Measurements from ENCODE around the gene EGLN3.

EGLN3 gene

DNA sequence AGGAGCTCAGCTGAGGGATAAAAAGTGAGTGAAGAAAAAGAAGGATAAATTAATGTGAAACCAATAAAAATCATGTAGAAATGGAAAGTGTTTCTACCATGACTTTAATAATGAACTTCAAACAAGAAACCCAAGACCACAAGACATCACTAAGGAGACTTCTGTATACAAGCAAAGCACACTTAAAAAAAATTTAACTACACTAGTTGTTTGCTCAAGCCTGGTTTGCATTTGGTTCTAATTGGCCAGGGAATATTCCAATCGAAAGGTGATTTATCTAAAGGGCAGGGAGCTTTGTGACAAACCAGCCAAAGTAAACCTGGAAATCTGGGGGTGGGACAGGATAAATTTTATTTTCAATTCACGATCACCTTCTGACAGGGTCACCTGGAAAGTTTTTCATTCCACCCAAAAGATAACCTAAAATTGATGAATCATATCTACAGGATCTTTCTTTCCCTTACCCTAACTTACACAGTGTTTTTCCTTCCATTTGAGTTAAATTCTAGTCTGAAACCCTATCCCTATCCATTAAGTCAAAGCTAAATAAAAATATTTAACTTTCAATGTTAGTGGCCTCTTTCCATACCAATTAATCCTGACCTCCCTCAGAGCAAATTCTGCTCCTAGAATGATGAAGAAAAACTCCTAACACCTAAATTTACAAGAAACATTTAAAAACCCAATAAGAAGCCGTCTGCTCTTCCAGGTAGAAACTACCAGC is 2.6 kb downstream of the EGLN3 start:
- Histone ChIP-seq H3K36me3 (ENCODE audit: insufficient read depth, low read length) (no peaks in the 10 kb centered on the region), H3K4me2 (ENCODE audit: low read depth, low read length, poor library complexity, severe bottlenecking) (no peak overlapping the region), H3K79me2 (ENCODE audit: insufficient read depth, low read length) (no peaks in the 10 kb centered on the region)

DNA sequence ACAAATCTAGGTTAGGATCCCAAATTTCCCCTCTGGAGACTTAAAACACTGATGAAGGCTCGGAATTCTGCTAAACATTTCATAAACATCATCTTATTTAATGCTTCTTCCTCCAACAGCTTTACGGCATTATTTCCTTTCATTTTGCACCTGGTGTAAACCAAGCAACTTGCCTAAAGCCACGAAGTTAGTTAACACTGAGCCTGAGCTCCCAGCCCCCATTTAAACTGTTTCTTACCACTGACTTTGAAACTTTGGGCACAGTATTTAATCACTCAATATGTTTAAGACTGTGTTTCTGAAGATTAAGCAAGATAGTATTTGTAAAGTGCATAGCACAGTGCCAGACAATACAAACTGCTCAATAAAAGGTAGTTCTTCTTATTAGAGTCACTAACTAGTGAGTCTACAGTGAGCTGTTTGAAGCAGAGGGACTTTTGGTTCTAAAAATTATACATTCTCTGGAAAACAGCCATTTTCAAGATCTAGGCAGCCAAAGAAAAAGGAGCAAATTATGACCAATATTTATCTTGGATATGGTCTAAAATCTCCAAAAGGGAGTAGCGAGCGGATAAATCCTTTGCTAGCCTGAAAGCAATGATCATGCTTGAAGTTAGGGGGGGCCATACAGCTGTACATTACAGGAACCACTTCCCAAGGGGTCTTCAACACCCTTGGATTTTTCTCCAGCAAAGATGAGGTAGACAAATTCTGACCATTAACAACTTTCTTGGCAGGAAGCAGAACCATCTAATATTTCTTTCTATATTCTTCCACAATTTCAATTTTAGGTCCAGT is 4.0 kb downstream of the EGLN3 start:
- H4K20me1 ChIP-seq (ENCODE audit: insufficient read depth, low read length, poor library complexity, severe bottlenecking) = no peaks in the 10 kb centered on the region
- no peak overlapping the region for H3K4me3 ChIP-seq (ENCODE audit: low read length, poor library complexity, severe bottlenecking)
- H3K9ac ChIP-seq (ENCODE audit: low read depth, low read length, poor library complexity, severe bottlenecking) = no peak overlapping the region
- H2AFZ ChIP-seq (ENCODE audit: low read length) = 0 out of 2 replicates have a peak overlapping the region, but pooled peaks have one; percentile 40
- H3K79me2 ChIP-seq (ENCODE audit: insufficient read depth, low read length) = no peaks in the 10 kb centered on the region
- H3K36me3 ChIP-seq (ENCODE audit: insufficient read depth, low read length) = no peaks in the 10 kb centered on the region
- TF ChIP-seq EZH2phosphoT487 (IDR thresholded peaks at IDR 0.05; ENCODE audit: borderline replicate concordance) = no peak
- TF ChIP-seq, protein P1, sequence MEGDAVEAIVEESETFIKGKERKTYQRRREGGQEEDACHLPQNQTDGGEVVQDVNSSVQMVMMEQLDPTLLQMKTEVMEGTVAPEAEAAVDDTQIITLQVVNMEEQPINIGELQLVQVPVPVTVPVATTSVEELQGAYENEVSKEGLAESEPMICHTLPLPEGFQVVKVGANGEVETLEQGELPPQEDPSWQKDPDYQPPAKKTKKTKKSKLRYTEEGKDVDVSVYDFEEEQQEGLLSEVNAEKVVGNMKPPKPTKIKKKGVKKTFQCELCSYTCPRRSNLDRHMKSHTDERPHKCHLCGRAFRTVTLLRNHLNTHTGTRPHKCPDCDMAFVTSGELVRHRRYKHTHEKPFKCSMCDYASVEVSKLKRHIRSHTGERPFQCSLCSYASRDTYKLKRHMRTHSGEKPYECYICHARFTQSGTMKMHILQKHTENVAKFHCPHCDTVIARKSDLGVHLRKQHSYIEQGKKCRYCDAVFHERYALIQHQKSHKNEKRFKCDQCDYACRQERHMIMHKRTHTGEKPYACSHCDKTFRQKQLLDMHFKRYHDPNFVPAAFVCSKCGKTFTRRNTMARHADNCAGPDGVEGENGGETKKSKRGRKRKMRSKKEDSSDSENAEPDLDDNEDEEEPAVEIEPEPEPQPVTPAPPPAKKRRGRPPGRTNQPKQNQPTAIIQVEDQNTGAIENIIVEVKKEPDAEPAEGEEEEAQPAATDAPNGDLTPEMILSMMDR (conservative IDR thresholded peaks at IDR 0.05; ENCODE audit: low read length) = no peak
- no peaks in the 10 kb centered on the region for H3F3A ChIP-seq (ENCODE audit: low read depth)
- no peaks in the 10 kb centered on the region for H3K27me3 ChIP-seq (ENCODE audit: insufficient read depth, low read length, poor library complexity, severe bottlenecking)
- no peaks in the 10 kb centered on the region for H3K9me2 ChIP-seq (replicated peaks; ENCODE audit: low read depth, low read length)
- H3K4me1 ChIP-seq (ENCODE audit: insufficient read depth, low read length, poor library complexity, severe bottlenecking) = no peaks in the 10 kb centered on the region
- H3K4me2 ChIP-seq (ENCODE audit: low read depth, low read length, poor library complexity, severe bottlenecking) = peak overlapping the region; percentile 49
- H3K9me3 ChIP-seq (ENCODE audit: insufficient read depth, low read depth, low read length) = no peaks in the 10 kb centered on the region

More for the DNA sequence above, 2.6 kb downstream of the EGLN3 start:
- Histone ChIP-seq H4K20me1 (ENCODE audit: insufficient read depth, low read length, poor library complexity, severe bottlenecking) (no peaks in the 10 kb centered on the region), H2AFZ (ENCODE audit: low read length) (no peak overlapping the region), H3K9ac (ENCODE audit: low read depth, low read length, poor library complexity, severe bottlenecking) (no peak overlapping the region), H3K27me3 (ENCODE audit: insufficient read depth, low read length, poor library complexity, severe bottlenecking) (no peaks in the 10 kb centered on the region), H3K4me3 (ENCODE audit: low read length, poor library complexity, severe bottlenecking) (no peak overlapping the region), H3K9me2 (replicated peaks; ENCODE audit: low read depth, low read length) (no peaks in the 10 kb centered on the region), H3K9me3 (ENCODE audit: insufficient read depth, low read depth, low read length) (no peaks in the 10 kb centered on the region), H3F3A (ENCODE audit: low read depth) (no peaks in the 10 kb centered on the region), H3K4me1 (ENCODE audit: insufficient read depth, low read length, poor library complexity, severe bottlenecking) (no peaks in the 10 kb centered on the region)
- TF ChIP-seq EZH2phosphoT487 (IDR thresholded peaks at IDR 0.05; ENCODE audit: borderline replicate concordance) = no peak
- TF ChIP-seq, protein P1 (conservative IDR thresholded peaks at IDR 0.05; ENCODE audit: low read length) = no peak

DNA sequence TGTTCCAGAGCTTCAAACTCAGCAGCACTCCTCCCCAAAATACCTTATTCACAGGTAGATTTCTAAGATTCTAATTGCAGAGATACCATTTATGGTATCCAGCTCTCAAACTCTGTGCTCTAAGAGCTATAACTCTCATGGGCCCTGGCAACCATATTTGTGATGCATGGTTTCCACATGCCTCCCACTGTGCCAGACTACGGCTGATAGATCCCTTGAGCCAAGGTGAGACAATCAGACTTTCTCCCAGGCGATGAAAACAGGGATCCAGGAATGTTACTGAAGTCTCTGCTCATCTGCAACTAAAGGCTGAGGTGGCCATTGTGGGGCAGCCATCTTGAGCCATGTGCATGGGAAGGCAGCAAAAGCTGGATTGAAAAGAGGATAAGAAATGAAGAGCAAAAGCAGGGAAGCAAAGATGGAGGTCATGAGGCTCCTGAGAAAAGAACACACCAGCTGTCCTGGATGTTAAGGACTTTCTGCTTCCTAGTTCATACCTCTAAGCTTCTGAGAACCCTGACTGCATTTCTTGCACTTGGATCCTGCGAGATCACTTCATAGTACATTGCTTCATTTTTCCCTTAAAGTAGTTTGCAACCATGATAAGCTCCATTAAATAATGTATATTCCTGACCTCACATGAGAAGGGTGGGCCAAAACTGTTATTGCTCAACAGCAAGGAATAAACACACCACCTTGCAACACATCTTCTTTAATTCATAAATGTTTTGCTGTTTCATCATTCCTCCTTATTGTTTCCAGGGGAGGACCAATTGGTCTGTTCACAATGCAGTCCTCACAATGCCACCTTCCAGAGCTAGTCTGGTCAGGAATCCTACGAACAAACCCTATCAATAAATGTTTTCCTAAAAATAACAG is 5.4 kb downstream of the EGLN3 start:
- H3K79me2 ChIP-seq (ENCODE audit: insufficient read depth, low read length) = no peaks in the 10 kb centered on the region
- no peaks in the 10 kb centered on the region for H3K36me3 ChIP-seq (ENCODE audit: insufficient read depth, low read length)

More for the DNA sequence above, 5.4 kb downstream of the EGLN3 start:
- no peaks in the 10 kb centered on the region for H3F3A ChIP-seq (ENCODE audit: low read depth)
- H3K9me2 ChIP-seq (replicated peaks; ENCODE audit: low read depth, low read length) = no peaks in the 10 kb centered on the region
- H3K4me2 ChIP-seq (ENCODE audit: low read depth, low read length, poor library complexity, severe bottlenecking) = no peak overlapping the region
- no peaks in the 10 kb centered on the region for H4K20me1 ChIP-seq (ENCODE audit: insufficient read depth, low read length, poor library complexity, severe bottlenecking)
- TF ChIP-seq, protein P1 (conservative IDR thresholded peaks at IDR 0.05; ENCODE audit: low read length) = no peak
- no peak for TF ChIP-seq EZH2phosphoT487 (IDR thresholded peaks at IDR 0.05; ENCODE audit: borderline replicate concordance)
- 0 out of 2 replicates have a peak, but pooled peaks cover 3% of the 10 kb centered on the region for H3K9me3 ChIP-seq (ENCODE audit: insufficient read depth, low read depth, low read length)
- no peaks in the 10 kb centered on the region for H3K27me3 ChIP-seq (ENCODE audit: insufficient read depth, low read length, poor library complexity, severe bottlenecking)
- H3K9ac ChIP-seq (ENCODE audit: low read depth, low read length, poor library complexity, severe bottlenecking) = no peak overlapping the region
- no peaks in the 10 kb centered on the region for H3K4me1 ChIP-seq (ENCODE audit: insufficient read depth, low read length, poor library complexity, severe bottlenecking)
- no peak overlapping the region for H2AFZ ChIP-seq (ENCODE audit: low read length)
- H3K4me3 ChIP-seq (ENCODE audit: low read length, poor library complexity, severe bottlenecking) = no peak overlapping the region
